GM21423 (cell line): Measurements from ENCODE around the gene ARHGAP27.
A peak's percentile ranks its signal among the peaks of the same experiment; 100 is the strongest.

Source experiments
- ATAC-seq: cut with Tn5 transposase; IDR thresholded peaks from one replicate; pipeline ENCODE4 v1.9.1; 2021; ENCODE audit warnings: mild to moderate bottlenecking, moderate library complexity; ENCODE audit not compliant: unreplicated experiment

ARHGAP27 gene

GRCh38 chr17:45386178-45386577 is 46.5 kb downstream of the ARHGAP27 start:
- no peak for ATAC-seq

GRCh38 chr17:45385331-45385997 is 47.2 kb downstream of the ARHGAP27 start:
- peak; percentile 63 for ATAC-seq

DNA sequence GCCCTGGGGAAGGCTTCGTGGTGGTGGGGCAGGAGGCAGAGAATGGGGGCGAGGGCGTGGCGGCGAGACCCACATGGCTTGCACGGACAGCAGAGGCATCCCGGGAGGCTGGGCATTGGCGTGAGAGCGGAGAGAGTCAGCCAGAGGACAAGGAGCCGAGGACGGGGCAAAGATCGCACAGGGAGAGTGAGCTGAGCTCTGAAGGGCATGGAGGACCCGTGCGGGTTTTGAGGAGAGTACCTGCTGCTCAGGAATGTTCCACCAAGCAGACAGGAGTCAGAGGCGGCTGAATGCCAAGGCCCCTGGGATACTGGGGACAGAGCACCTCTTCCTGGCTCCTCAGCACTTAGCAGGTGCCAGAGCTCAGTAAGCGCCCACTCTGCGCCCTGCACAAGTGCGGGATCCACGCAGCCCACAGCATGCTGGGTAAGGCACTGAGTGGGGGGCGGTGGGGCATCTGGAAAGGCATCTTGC is 47.8 kb downstream of the ARHGAP27 start:
- ATAC-seq = no peak

DNA sequence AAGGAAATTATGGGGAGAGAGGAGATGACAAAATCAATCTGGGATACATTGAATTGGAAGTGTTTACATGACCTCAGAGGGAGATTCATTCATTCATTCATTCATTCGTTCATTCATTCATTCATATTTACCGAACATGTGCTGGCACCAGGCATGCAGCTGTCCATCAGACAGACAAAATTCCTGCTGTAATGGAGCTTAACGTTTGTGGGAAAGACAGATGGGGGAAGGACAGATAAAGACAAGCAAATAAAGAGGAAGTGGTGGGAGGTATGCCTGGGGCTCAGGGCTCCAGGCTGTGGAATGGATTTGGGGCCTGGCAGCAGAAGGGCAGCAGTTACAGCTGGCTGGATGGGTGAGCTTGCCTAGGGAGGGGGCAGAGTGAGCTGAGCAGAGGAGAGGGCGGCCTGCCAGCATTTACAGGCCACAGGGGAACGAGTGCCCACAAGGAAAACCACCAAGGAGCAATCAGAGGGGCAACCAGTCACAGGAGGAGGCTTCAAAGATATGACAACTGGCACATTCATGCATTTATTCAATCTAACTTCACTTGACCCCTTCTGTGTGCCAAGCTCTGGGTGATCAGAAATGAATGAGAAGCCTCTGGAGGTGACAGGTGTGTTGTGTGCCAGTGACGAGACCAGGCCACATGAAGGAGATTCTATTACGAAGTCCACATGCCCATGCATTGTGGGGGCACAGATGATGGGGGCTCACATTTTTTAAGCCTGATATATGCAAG is 48.5 kb downstream of the ARHGAP27 start:
- no peak for ATAC-seq

- no peak for ATAC-seq
Observed at GRCh38 chr17:45383003-45383402, 49.7 kb downstream of the ARHGAP27 start.

- no peak for ATAC-seq
Observed at GRCh38 chr17:45382226-45382625, 50.4 kb downstream of the ARHGAP27 start.

- no peak for ATAC-seq
Observed at GRCh38 chr17:45380991-45381390, 51.7 kb downstream of the ARHGAP27 start.

GRCh38 chr17:45380046-45380765 is 52.5 kb downstream of the ARHGAP27 start:
- no peak for ATAC-seq

GRCh38 chr17:45377401-45377800 is 55.3 kb downstream of the ARHGAP27 start:
- no peak for ATAC-seq

DNA sequence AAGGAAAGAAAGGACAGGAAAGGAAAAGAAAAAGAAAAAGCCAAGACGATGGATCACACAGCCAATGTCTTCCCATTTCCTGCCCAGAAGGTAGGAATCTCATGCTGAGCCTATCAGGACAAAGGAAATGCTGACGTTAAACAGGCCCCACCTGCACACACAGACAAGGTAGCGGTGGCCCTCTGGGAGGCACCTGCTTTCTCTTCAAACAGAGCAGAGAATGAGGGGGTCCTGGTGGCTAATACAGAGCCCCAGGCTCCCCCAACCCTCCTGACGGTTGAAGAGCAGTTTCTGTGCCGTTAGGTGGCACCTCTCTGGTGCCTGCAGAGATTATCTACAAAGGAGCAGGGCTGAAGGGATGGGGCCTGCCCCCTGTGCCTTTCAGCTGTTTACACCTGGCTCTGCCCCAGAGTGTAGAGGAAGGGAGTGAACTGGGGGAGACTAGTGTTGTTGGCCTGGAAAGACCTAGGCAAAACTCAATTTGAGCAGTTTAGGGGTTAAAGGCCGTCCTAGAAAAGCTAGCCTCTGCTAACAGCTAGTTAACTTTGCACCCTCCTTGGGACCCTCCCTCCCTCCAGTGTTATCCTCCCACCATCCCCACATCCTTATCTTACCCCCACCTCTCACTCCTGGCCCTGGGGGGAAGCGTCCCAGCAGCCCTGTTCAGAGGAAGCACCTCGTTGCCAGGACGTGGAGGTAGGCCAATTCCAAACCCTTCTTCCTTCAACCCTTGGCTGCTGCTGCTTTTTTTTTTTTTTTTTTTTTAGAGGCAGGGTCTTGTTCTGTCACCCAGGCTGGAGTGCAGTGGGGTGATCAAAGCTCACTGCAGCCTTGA is 56.3 kb downstream of the ARHGAP27 start:
- no peak for ATAC-seq

GRCh38 chr17:45374501-45374900 is 58.2 kb downstream of the ARHGAP27 start:
- no peak for ATAC-seq

- ATAC-seq = no peak
Observed at GRCh38 chr17:45372325-45372869, 60.3 kb downstream of the ARHGAP27 start.

DNA sequence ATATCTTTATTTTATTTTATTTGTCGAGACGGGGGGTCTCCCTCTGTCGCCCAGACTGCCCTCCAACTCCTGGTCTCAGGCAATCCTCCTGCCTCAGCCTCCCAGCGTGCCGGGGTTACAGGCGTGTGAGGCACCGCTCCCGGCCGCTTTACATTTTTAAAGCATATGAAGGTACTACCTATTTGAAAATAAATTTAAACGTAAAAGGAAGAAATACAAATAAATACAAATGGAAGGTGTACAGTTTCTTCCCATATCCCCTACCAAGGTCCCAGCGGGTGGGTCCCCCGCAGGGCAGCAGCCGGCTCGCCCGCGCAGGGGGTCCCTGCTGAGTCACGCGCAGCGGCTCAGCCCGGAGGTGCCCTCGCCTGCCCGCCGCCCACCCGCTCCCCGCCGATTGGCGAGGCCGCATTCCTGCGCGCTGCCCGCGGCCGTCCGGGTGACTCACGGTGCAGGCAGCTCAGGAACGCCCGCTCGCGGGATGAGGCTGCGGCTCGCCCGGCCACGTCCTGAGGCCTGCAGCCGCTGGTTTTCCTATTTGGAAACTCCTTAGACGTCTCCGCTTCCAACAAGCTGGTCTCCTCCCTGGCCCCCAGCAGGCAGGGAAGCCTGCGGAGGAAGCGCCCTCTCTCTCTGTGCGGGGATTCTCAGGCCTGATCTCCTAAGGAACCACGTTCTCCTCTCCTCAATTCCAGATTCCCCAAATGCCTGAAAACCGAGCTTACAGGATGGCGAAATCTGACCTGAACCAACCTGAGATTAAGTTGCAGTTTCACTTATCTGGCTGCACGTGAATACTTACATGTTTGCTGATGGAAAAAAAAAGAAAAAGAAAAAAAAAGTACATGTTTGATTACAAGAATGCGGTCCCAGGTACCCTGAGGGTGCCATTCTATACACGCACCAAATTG is 61.0 kb downstream of the ARHGAP27 start:
- ATAC-seq = no peak

DNA sequence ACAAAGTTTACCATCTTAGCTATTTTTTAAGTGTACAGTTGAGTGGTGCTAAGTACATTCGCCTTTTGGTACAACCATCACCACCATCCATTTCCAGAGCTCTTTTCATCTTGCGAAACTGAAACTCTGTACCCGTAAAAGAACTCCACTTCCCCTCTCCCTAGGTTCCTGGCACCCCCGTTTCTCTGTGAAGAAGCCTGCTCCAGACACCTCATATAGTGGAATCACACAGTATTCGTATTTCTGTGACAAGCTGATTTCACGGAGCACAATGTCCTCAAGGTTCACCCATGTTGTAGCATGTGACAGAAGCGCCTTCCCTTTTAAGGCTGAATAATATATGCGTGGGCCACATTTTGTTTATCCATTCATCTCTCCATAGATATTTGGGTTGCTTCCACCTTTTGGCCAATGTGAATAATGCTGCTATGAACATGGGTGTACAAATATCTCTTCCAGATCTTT is 61.7 kb downstream of the ARHGAP27 start:
- no peak for ATAC-seq

- no peak for ATAC-seq
Observed at GRCh38 chr17:45369421-45369820, 63.2 kb downstream of the ARHGAP27 start.

GRCh38 chr17:45368651-45369050 is 64.0 kb downstream of the ARHGAP27 start:
- ATAC-seq = no peak

GRCh38 chr17:45367216-45367615 is 65.5 kb downstream of the ARHGAP27 start:
- no peak for ATAC-seq

- no peak for ATAC-seq
Observed at GRCh38 chr17:45366691-45367090, 66.0 kb downstream of the ARHGAP27 start.

DNA sequence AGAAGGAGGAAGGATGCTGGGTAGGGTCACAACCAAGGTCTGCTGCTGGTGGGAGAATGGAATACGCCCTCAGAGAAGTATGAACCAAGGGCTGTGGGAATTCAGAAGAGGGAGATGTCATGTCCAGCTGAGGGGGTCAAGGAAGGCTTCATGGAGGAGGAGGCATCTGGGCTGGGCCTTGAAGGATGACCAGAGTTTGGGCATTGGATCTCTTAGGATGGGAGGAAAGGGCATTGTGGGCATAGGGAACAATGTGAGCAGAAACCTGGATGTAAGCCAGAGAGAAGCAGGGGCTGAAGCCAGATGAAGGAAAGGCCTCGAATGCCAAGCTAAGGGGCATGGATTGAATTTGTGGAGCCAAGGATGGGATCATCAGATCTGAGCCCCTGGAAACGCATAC is 66.6 kb downstream of the ARHGAP27 start:
- no peak for ATAC-seq
